SU-DHL-6 (cell line): ENCODE measurements around the gene ATF6.
"Not testable (repeated sequence)": the region's sequence is repeated elsewhere in the genome, so short reads cannot be mapped to it uniquely, and the experiment has no call there.

Experiments
- H2AFZ ChIP-seq: fragments of 200-600 bp; sonication (generic); 2 replicates; pipeline ENCODE4 v1.6.1; 2014; ENCODE audit warnings: low read depth, mild to moderate bottlenecking, moderate library complexity, mixed read lengths, antibody characterized with exemption, low read length; ENCODE audit not compliant: severe bottlenecking
- H3F3A ChIP-seq: fragments of 200-600 bp; shearing (Covaris generic); 2 replicates; pipeline ENCODE4 v1.6.0; 2016; ENCODE audit warnings: antibody characterized with exemption, mild to moderate bottlenecking; ENCODE audit not compliant: insufficient read depth
- H3K27ac ChIP-seq: fragments of 200-600 bp; sonication (generic); 2 replicates; pipeline ENCODE4 v1.5.1; 2016; ENCODE audit warnings: low read depth, mild to moderate bottlenecking, low read length, moderate library complexity, mixed read lengths
- H3K27me3 ChIP-seq: fragments of 200-600 bp; sonication (generic), shearing (Covaris generic); 2 replicates; pipeline ENCODE4 v1.6.0; 2014; ENCODE audit warnings: mild to moderate bottlenecking, low read length
- H3K36me3 ChIP-seq: fragments of 200-600 bp; sonication (generic); 2 replicates; pipeline ENCODE4 v1.6.1; 2014; ENCODE audit warnings: mild to moderate bottlenecking, low read length, mixed read lengths
- H3K4me2 ChIP-seq: fragments of 300-600, 200-600 bp; shearing (Covaris generic), sonication (generic); 2 replicates; pipeline ENCODE4 v1.6.0; 2014; ENCODE audit warnings: low read length, low read depth, mild to moderate bottlenecking; ENCODE audit not compliant: poor library complexity, severe bottlenecking
- H3K4me3 ChIP-seq: fragments of 200-600 bp; sonication (generic); 2 replicates; pipeline ENCODE4 v1.5.1; 2014; ENCODE audit warnings: antibody characterized with exemption, low read length, mild to moderate bottlenecking, mixed read lengths; ENCODE audit not compliant: insufficient read depth, poor library complexity, severe bottlenecking
- H3K79me2 ChIP-seq: fragments of 200-600 bp; sonication (generic); 2 replicates; pipeline ENCODE4 v1.6.1; 2014; ENCODE audit warnings: mild to moderate bottlenecking, low read length, moderate library complexity; ENCODE audit not compliant: insufficient read depth
- H3K9ac ChIP-seq: fragments of 200-600 bp; sonication (generic); 2 replicates; pipeline ENCODE4 v1.7.0; 2014; ENCODE audit warnings: mild to moderate bottlenecking, low read length
- H3K9me2 ChIP-seq: fragments of 200-600 bp; sonication (generic); replicated peaks from 2 replicates; pipeline ENCODE4 v1.6.1; 2014; ENCODE audit warnings: low read length; ENCODE audit not compliant: insufficient read depth
- H3K9me3 ChIP-seq: fragments of 200-600 bp; sonication (generic); 2 replicates; pipeline ENCODE4 v1.6.1; 2014; ENCODE audit warnings: low read length, mixed read lengths; ENCODE audit not compliant: insufficient read depth
- H4K20me1 ChIP-seq: fragments of 200-600 bp; sonication (generic); 2 replicates; pipeline ENCODE4 v1.6.1; 2014; ENCODE audit warnings: low read depth, mild to moderate bottlenecking, antibody characterized with exemption, low read length, moderate library complexity, mixed read lengths
- CTCF ChIP-seq: fragments of 200-600 bp; sonication (generic); IDR thresholded peaks from one replicate; pipeline ENCODE4 v1.5.1; 2017; ENCODE audit warnings: antibody characterized with exemption, mild to moderate bottlenecking, low read length, moderate library complexity; ENCODE audit not compliant: insufficient read depth, poor library complexity, severe bottlenecking
- EZH2phosphoT487 ChIP-seq: fragments of 200-600 bp; sonication (generic), shearing (Covaris generic); conservative IDR thresholded peaks from 2 replicates; pipeline ENCODE4 v1.6.1; 2018; ENCODE audit warnings: mild to moderate bottlenecking, antibody characterized with exemption, low read length, moderate library complexity, mixed read lengths

Gene ATF6

GRCh38 chr1:161722406-161722805, 43.7 kb upstream of the ATF6 start:
- Histone ChIP-seq H3K27me3 (no peaks in the 10 kb centered on the region), H3K9me2 (no peaks in the 10 kb centered on the region), H3K4me2 (no peak overlapping the region), H3K4me3 (no peak overlapping the region), H3K9ac (no peak overlapping the region), H2AFZ (no peak overlapping the region), H3F3A (peaks cover 15% of the 10 kb centered on the region), H4K20me1 (no peaks in the 10 kb centered on the region), H3K36me3 (no peaks in the 10 kb centered on the region), H3K27ac (no peak overlapping the region), H3K9me3 (no peaks in the 10 kb centered on the region), H3K79me2 (no peaks in the 10 kb centered on the region)
- TF ChIP-seq EZH2phosphoT487, result no peak
- no peak for TF ChIP-seq CTCF

- no peaks in the 10 kb centered on the region for H3K9me3 ChIP-seq
- no peak overlapping the region for H3K4me2 ChIP-seq
- H3K27ac ChIP-seq, result no peak overlapping the region
- no peaks in the 10 kb centered on the region for H3K9me2 ChIP-seq
- no peaks in the 10 kb centered on the region for H3K36me3 ChIP-seq
- H3K9ac ChIP-seq, result no peak overlapping the region
- TF ChIP-seq CTCF (no peak), EZH2phosphoT487 (no peak)
- H3K4me3 ChIP-seq, result no peak overlapping the region
- peaks cover 22% of the 10 kb centered on the region for H3F3A ChIP-seq
- H4K20me1 ChIP-seq, result no peaks in the 10 kb centered on the region
- H2AFZ ChIP-seq, result no peak overlapping the region
- H3K27me3 ChIP-seq, result no peaks in the 10 kb centered on the region
- H3K79me2 ChIP-seq, result no peaks in the 10 kb centered on the region
Observed at GRCh38 chr1:161723459-161724141, 42.5 kb upstream of the ATF6 start.

GRCh38 chr1:161725258-161725907, 40.7 kb upstream of the ATF6 start:
- H3K9ac ChIP-seq, result peak overlapping the region; percentile 88
- peak overlapping the region; percentile 78 for H3K4me2 ChIP-seq
- not testable (repeated sequence) for H3K9me3 ChIP-seq, H3K36me3 ChIP-seq, H3K27me3 ChIP-seq, H4K20me1 ChIP-seq, H3K27ac ChIP-seq, H3K9me2 ChIP-seq, H3K79me2 ChIP-seq
- peak overlapping the region; percentile 54 for H2AFZ ChIP-seq
- peaks cover 18% of the 10 kb centered on the region for H3F3A ChIP-seq
- H3K4me3 ChIP-seq, result peak overlapping the region; percentile 72

- Histone ChIP-seq H2AFZ (peak overlapping the region; percentile 54), H4K20me1 (no peaks in the 10 kb centered on the region), H3K79me2 (no peaks in the 10 kb centered on the region), H3K9ac (peak overlapping the region; percentile 88), H3K4me3 (peak overlapping the region; percentile 72), H3K27ac (peak overlapping the region; percentile 52), H3K9me2 (no peaks in the 10 kb centered on the region), H3K36me3 (no peaks in the 10 kb centered on the region), H3K27me3 (no peaks in the 10 kb centered on the region), H3F3A (peaks cover 14% of the 10 kb centered on the region), H3K9me3 (no peaks in the 10 kb centered on the region), H3K4me2 (peak overlapping the region; percentile 78)
- TF ChIP-seq EZH2phosphoT487, result no peak
- no peak for TF ChIP-seq CTCF
Observed at GRCh38 chr1:161725908-161726472, 40.1 kb upstream of the ATF6 start.
